Bronchial epithelial cell (primary cell): Measurements from ENCODE around the gene LRP6. TPM values are rescaled to one million over a fixed set of nuclear protein-coding genes. Genes with fewer than 3 reads are reported as not detected.
A peak's percentile ranks its signal among the peaks of the same experiment; 100 is the strongest.

Experiments used
- DNase-seq: peaks from one replicate; pipeline ENCODE4 v3.0.0-alpha.2; 2010; ENCODE audit warnings: low read depth
- FAIRE-seq: peaks from 2 replicates; lab custom pipeline; 2011; peaks lifted over from hg19 to GRCh38; lab: Jason Lieb, UNC
- H3K27me3 ChIP-seq: 2 replicates; pipeline ENCODE4 v1.5.1; 2011; ENCODE audit warnings: low read length; ENCODE audit not compliant: control insufficient read depth, insufficient read depth
- H3K36me3 ChIP-seq: 2 replicates; pipeline ENCODE4 v1.5.1; 2011; ENCODE audit warnings: low read length; ENCODE audit not compliant: control insufficient read depth, insufficient read depth
- H3K4me3 ChIP-seq: 2 replicates; pipeline ENCODE4 v1.5.1; 2011; ENCODE audit warnings: mild to moderate bottlenecking, low read depth, low read length, control low read depth
- total RNA-seq: library from RNA; depleted of rRNA; stranded (reverse); fragments of >200 nt; gene quantifications from 2 replicates; pipeline ENCODE4 v1.2.1, GENCODE V29; 2014
- TF ChIP-seq, protein P1 (sequence below): IDR thresholded peaks from 2 replicates; pipeline ENCODE4 v1.5.1; 2011; ENCODE audit warnings: mild to moderate bottlenecking, moderate library complexity, low read length, control low read depth, inconsistent platforms; ENCODE audit not compliant: insufficient read depth, severe bottlenecking

LRP6 gene
- total RNA-seq, 1 donor from 2014 or later = 17.6 TPM

DNA sequence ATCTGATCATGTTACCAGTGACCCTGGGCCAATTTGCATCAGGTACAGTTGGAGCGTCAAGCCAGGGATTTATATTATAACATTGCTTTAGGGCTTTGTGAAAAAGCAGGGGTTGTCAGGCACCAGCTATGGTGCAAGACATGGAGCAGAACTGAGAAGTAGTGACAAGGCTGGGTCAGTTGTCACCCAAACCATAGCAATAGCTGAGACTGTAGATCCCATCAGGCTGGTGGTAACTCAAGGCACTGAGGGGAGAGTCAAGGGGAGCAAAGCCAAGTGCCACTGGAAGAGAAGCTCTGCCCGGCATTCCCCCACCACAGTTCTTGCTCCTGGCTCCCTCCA, 179.2 kb downstream of the LRP6 start:
- Histone ChIP-seq H3K4me3 (no peak overlapping the region), H3K27me3 (peaks cover 3% of the 10 kb centered on the region), H3K36me3 (no peaks in the 10 kb centered on the region)
- DNase-seq (no peak), FAIRE-seq (no peak)
- TF ChIP-seq, protein P1, sequence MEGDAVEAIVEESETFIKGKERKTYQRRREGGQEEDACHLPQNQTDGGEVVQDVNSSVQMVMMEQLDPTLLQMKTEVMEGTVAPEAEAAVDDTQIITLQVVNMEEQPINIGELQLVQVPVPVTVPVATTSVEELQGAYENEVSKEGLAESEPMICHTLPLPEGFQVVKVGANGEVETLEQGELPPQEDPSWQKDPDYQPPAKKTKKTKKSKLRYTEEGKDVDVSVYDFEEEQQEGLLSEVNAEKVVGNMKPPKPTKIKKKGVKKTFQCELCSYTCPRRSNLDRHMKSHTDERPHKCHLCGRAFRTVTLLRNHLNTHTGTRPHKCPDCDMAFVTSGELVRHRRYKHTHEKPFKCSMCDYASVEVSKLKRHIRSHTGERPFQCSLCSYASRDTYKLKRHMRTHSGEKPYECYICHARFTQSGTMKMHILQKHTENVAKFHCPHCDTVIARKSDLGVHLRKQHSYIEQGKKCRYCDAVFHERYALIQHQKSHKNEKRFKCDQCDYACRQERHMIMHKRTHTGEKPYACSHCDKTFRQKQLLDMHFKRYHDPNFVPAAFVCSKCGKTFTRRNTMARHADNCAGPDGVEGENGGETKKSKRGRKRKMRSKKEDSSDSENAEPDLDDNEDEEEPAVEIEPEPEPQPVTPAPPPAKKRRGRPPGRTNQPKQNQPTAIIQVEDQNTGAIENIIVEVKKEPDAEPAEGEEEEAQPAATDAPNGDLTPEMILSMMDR = no peak

GRCh38 chr12:12086973-12087692, 179.7 kb downstream of the LRP6 start:
- no peak for DNase-seq
- H3K27me3 ChIP-seq = peaks cover 3% of the 10 kb centered on the region
- H3K36me3 ChIP-seq = no peaks in the 10 kb centered on the region
- H3K4me3 ChIP-seq = no peak overlapping the region
- FAIRE-seq = peak; percentile 47
- TF ChIP-seq, protein P1 = no peak

DNA sequence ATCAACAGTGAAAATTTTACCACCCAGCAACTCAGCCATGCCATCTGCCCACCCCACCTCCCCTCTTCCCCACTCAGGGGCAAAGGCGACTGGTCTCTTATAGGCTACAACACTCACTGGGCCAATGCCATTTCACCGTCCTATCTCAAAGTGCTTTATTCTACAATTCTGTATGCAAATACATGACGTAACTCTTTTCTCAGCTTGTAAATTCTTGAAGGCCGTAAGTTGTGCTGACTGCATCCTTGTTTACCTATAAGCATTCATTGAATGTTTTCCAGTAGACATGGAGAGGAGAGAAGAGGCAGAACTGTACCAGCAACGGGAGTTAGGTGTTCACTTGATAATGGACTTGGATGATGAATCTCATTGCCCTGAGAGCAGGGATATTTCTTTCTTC, 180.5 kb downstream of the LRP6 start:
- Histone ChIP-seq H3K4me3 (no peak overlapping the region), H3K36me3 (no peaks in the 10 kb centered on the region), H3K27me3 (no peaks in the 10 kb centered on the region)
- DNase-seq (no peak), FAIRE-seq (no peak)
- TF ChIP-seq, protein P1 = no peak

DNA sequence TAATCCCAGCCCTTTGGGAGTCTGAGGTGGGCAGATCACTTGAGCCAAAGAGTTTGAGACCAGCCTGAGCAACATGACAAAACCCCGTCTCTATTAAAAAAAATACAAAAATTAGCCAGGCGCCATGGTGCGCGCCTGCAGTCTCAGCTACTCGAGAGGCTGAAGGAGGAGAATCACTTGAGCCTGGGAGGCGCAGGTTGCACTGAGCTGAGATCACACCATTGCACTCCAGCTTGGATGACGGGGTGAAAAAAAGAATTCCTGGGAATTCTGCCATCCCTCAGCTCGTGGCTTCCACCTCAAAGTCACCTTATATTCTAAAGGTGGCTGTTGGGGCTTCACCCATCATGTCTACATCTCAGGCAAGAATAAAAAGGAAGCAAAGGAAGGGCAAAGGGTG, 183.2 kb downstream of the LRP6 start:
- no peak for FAIRE-seq
- Histone ChIP-seq H3K36me3 (no peaks in the 10 kb centered on the region), H3K4me3 (no peak overlapping the region), H3K27me3 (no peaks in the 10 kb centered on the region)
- DNase-seq = no peak
- TF ChIP-seq, protein P1 = no peak

DNA sequence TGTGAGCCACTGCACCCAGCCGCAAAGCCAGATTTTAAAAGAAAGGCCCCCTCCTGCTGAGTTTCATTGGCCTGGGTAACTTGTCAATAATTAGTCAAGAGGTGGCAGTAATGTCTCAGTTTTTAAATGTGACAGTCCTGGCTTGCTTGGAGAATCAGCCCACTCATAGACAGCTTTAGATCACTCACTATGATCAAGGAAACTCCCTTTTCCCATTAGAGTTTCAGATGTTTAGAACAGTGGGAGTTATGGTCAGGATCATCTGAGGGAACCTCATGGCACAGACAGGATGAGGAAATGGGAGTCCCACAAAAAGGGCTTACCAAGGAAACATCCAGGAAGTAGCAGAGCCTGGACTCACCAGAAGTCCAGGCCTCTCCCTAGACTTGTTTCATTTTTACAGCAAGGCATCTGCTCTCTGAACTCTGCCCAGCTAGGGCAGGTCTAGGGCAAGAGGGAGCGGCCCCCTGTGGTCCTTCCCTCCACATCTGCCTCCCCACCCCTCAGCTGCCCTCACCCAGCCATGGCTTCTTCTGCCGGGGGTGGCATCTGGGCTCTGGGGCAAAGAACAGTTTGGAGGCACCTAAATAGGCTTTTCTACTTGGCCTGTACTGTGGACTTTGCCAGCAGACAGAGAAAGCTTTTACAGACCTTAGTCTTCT, 184.9 kb downstream of the LRP6 start:
- FAIRE-seq (no peak), DNase-seq (peak; percentile 25)
- TF ChIP-seq, protein P1 = no peak
- H3K27me3 ChIP-seq = no peaks in the 10 kb centered on the region
- H3K36me3 ChIP-seq = no peaks in the 10 kb centered on the region
- no peak overlapping the region for H3K4me3 ChIP-seq
